K562 (cell line): ENCODE data around the gene PARD3B. TPM values are rescaled to one million over a fixed set of nuclear protein-coding genes. Genes with fewer than 3 reads are reported as not detected.

Source experiments
- ATAC-seq: fragments of 200-7000 bp; cut with Tn5 transposase; 3 replicates; pipeline ENCODE4 v1.9.1; 2020; ENCODE audit warnings: moderate library complexity
- BruUV-seq: library from RNA; stranded (reverse); fragments of 400-500 nt; replicated peaks from 2 replicates; lab custom pipeline; 2021; lab: Mats Ljungman, UMichigan
- CTCF ChIA-PET: fragments of 300-600 bp; formaldehyde crosslinking; extraction: SDS; loops from one replicate; lab custom pipeline; 2021; ENCODE audit warnings: low intra/inter-chr PET ratio; lab: Yijun Ruan, JAX
- POLR2A ChIA-PET: fragments of 300-600, 350-650 bp; sonication (Branson Sonifier 250); formaldehyde crosslinking; extraction: SDS; loops from one replicate; lab custom pipeline; 2021; ENCODE audit warnings: antibody characterized with exemption, inconsistent platforms; lab: Yijun Ruan, JAX
- DNase-seq, 4 experiments: peaks; one replicate each; pipeline versions ENCODE4 v3.0.0 to v3.0.0-alpha.2; 2011 to 2018; ENCODE audit warnings: low spot score in 3 of 4, mixed read lengths in 3 of 4; ENCODE audit errors: extremely low read depth in 1 of 4
- FAIRE-seq: peaks from 2 replicates; lab custom pipeline; 2011; peaks lifted over from hg19 to GRCh38; lab: Jason Lieb, UNC
- H2AFZ ChIP-seq: 2 replicates; pipeline ENCODE4 v1.6.0; 2011; ENCODE audit warnings: low read depth, low read length, control low read depth, inconsistent platforms
- H3K27ac ChIP-seq: fragments of 200-600 bp; 3 replicates; pipeline ENCODE4 v1.8.0; 2011; ENCODE audit warnings: low read depth, mild to moderate bottlenecking, control low read depth, inconsistent platforms, low read length, moderate library complexity, mixed read lengths; ENCODE audit errors: extremely low read depth
- H3K27me3 ChIP-seq, 2 experiments: fragments of 300-600 bp in 1 of 2; 2 replicates in 1 of 2; 3 replicates in 1 of 2; pipeline versions ENCODE4 v1.6.0 to v1.8.0; 2011; ENCODE audit warnings: inconsistent platforms in 2 of 2, low read length in 2 of 2, mild to moderate bottlenecking in 1 of 2, mixed read lengths in 1 of 2, moderate library complexity in 1 of 2; ENCODE audit not compliant: control insufficient read depth in 2 of 2, insufficient read depth in 2 of 2
- H3K36me3 ChIP-seq: fragments of 300-600 bp; 3 replicates; pipeline ENCODE4 v1.8.0; 2011; ENCODE audit warnings: mild to moderate bottlenecking, low read length, inconsistent platforms; ENCODE audit not compliant: control insufficient read depth, insufficient read depth
- H3K4me1 ChIP-seq, 2 experiments: fragments of 200-600 bp in 1 of 2; replicated peaks in 1 of 2; 2 replicates in 1 of 2; 3 replicates in 1 of 2; pipeline versions ENCODE4 v1.5.1 to v1.8.0; 2011; ENCODE audit warnings: inconsistent platforms in 2 of 2, low read length in 2 of 2, mild to moderate bottlenecking in 1 of 2, mixed read lengths in 1 of 2, moderate library complexity in 1 of 2; ENCODE audit not compliant: control insufficient read depth in 2 of 2, insufficient read depth in 2 of 2
- H3K4me2 ChIP-seq: 2 replicates; pipeline ENCODE4 v1.6.1; 2011; ENCODE audit warnings: low read length, control low read depth, inconsistent platforms, mixed read lengths; ENCODE audit not compliant: insufficient read depth
- H3K4me3 ChIP-seq: fragments of 200-600 bp; sonication (generic), shearing (Covaris generic); 2 replicates; pipeline ENCODE4 v1.5.1; 2016; ENCODE audit warnings: control low read depth, inconsistent platforms
- H3K79me2 ChIP-seq: fragments of 200-600 bp; 3 replicates; pipeline ENCODE4 v1.8.0; 2011; ENCODE audit warnings: low read length, inconsistent platforms; ENCODE audit not compliant: control insufficient read depth, insufficient read depth
- H3K9ac ChIP-seq, 2 experiments: 2 replicates each; pipeline versions ENCODE4 v1.6.0 to v1.6.1; 2011; ENCODE audit warnings: low read depth in 2 of 2, low read length in 2 of 2, control low read depth in 1 of 2, inconsistent platforms in 1 of 2, mild to moderate bottlenecking in 1 of 2, mixed read lengths in 1 of 2; ENCODE audit not compliant: insufficient read depth in 1 of 2
- H3K9me1 ChIP-seq: one replicate; pipeline ENCODE4 v1.6.0; 2011; ENCODE audit warnings: inconsistent platforms, mild to moderate bottlenecking, low read length, moderate library complexity; ENCODE audit not compliant: control insufficient read depth, insufficient read depth
- H3K9me3 ChIP-seq: replicated peaks from 2 replicates; pipeline ENCODE4 v1.5.1; 2011; ENCODE audit warnings: low read depth, low read length, inconsistent platforms; ENCODE audit not compliant: control insufficient read depth, insufficient read depth
- H4K20me1 ChIP-seq: replicated peaks from 2 replicates; pipeline ENCODE4 v1.6.1; 2011; ENCODE audit warnings: low read length, inconsistent platforms, mixed read lengths; ENCODE audit not compliant: control insufficient read depth, insufficient read depth
- BRD9 ChIP-seq: fragments of 450-650 bp; IDR thresholded peaks from 2 replicates; pipeline ENCODE4 v1.6.1; 2018; ENCODE audit warnings: low read depth; ENCODE audit not compliant: partially characterized antibody
- C11orf30 ChIP-seq: fragments of 450-650 bp; IDR thresholded peaks from 2 replicates; pipeline ENCODE4 v1.6.1; 2016; ENCODE audit warnings: low read depth, mild to moderate bottlenecking
- ELK3 ChIP-seq: fragments of 450-650 bp; formaldehyde crosslinking; IDR thresholded peaks from 2 replicates; pipeline ENCODE4 v1.4.0; 2020; ENCODE audit warnings: mild to moderate bottlenecking
- EZH2 ChIP-seq: IDR thresholded peaks from 2 replicates; pipeline ENCODE4 v1.6.1; 2012; ENCODE audit warnings: low read depth, mild to moderate bottlenecking, inconsistent platforms, low read length, borderline replicate concordance
- FOXJ2 ChIP-seq: fragments of 200-800 bp; sonication (Bioruptor generic); IDR thresholded peaks from 2 replicates; pipeline ENCODE4 v1.6.1; 2016; ENCODE audit warnings: missing genetic modification characterization, missing compliant biosample characterization
- HNRNPK ChIP-seq: fragments of 200-400 bp; formaldehyde crosslinking; IDR thresholded peaks from one replicate; pipeline ENCODE4 v1.6.1; 2018; ENCODE audit warnings: mild to moderate bottlenecking, low read depth, low read length; ENCODE audit not compliant: poor library complexity, severe bottlenecking
- LARP7 ChIP-seq: fragments of 450-650 bp; IDR thresholded peaks from 2 replicates; pipeline ENCODE4 v1.6.1; 2016
- SRSF1 ChIP-seq: fragments of 200-400 bp; formaldehyde crosslinking; IDR thresholded peaks from 2 replicates; pipeline ENCODE4 v1.6.1; 2017; ENCODE audit warnings: mild to moderate bottlenecking, low read depth, low read length, moderate library complexity
- SRSF7 ChIP-seq: fragments of 200-400 bp; formaldehyde crosslinking; optimal IDR thresholded peaks from 2 replicates; pipeline ENCODE3; 2017; ENCODE audit warnings: mild to moderate bottlenecking, low read depth, low read length
- TCF15 ChIP-seq: fragments of 250-450 bp; sonication (Bioruptor Pico); IDR thresholded peaks from 2 replicates; pipeline ENCODE4 v1.8.0; 2022; ENCODE audit warnings: moderate library complexity, mild to moderate bottlenecking, inconsistent platforms
- TCF7L2 ChIP-seq: fragments of 150-350 bp; IDR thresholded peaks from 2 replicates; pipeline ENCODE4 v1.6.1; 2016; ENCODE audit warnings: low read depth, mild to moderate bottlenecking, low read length, moderate library complexity
- XRCC3 ChIP-seq: fragments of 450-650 bp; IDR thresholded peaks from 2 replicates; pipeline ENCODE4 v1.6.1; 2017; ENCODE audit warnings: mild to moderate bottlenecking, moderate library complexity
- ZBTB17 ChIP-seq: fragments of 450-650 bp; formaldehyde crosslinking; IDR thresholded peaks from 2 replicates; pipeline ENCODE4 v1.4.0; 2020; ENCODE audit warnings: mild to moderate bottlenecking
- ZEB2 ChIP-seq: fragments of 450-650 bp; IDR thresholded peaks from 2 replicates; pipeline ENCODE4 v1.6.1; 2016
- ZNF384 ChIP-seq: IDR thresholded peaks from 2 replicates; pipeline ENCODE4 v1.6.1; 2012; ENCODE audit warnings: low read depth, low read length, improper control_type of control experiment
- ZNF444 ChIP-seq: fragments of 250-450 bp; sonication (Bioruptor Pico); IDR thresholded peaks from 2 replicates; pipeline ENCODE4 v1.4.0; 2020; ENCODE audit warnings: mild to moderate bottlenecking, moderate library complexity
- ZNF592 ChIP-seq: fragments of 450-650 bp; IDR thresholded peaks from 2 replicates; pipeline ENCODE4 v1.6.1; 2017; ENCODE audit warnings: antibody characterized with exemption, mild to moderate bottlenecking
- ZSCAN32 ChIP-seq: fragments of 450-650 bp; formaldehyde crosslinking; IDR thresholded peaks from 2 replicates; pipeline ENCODE4 v1.4.0; 2020; ENCODE audit warnings: mild to moderate bottlenecking, moderate library complexity
- whole genome bisulfite sequencing: fragments of 100-300 bp; shearing (Covaris generic); methylation state at CpG from one replicate; pipeline ENCODE4 v1.1.6; 2016; ENCODE audit warnings: low coverage, mixed read lengths; ENCODE audit not compliant: insufficient coverage; ENCODE audit errors: missing lambda C conversion rate; 5-methylcytosine and 5-hydroxymethylcytosine counted together
- in situ Hi-C: fragments of 300-500 bp; cut with MboI; formaldehyde crosslinking; loops from 4 replicates; pipeline ENCODE4 v1.15.0; 2018; ENCODE audit warnings: inconsistent platforms, mixed read lengths
- intact Hi-C: fragments of 100-400 bp; cut with micrococcal nuclease; formaldehyde crosslinking; loops from 2 replicates; pipeline ENCODE4 v1.14.2; 2022
- polyA plus RNA-seq, 8 experiments: library from polyadenylated mRNA; depleted of rRNA in 4 of 8; stranded (reverse) in 5 of 8; unstranded in 3 of 8; fragments of >200 nt; fragmentation: Nextera tagmentation in 2 of 8; fragmentation: Illumina TruSeq in 1 of 8; extraction: Ambion mirVana in 2 of 8; extraction: Trizol in 1 of 8; gene quantifications; 2 replicates each; pipeline versions ENCODE4 v1.2.1 to v1.2.3, GENCODE V29; 2011 to 2014; ENCODE audit warnings: inconsistent platforms in 1 of 8, missing spikeins in 1 of 8
- total RNA-seq, 7 experiments: library from RNA; depleted of rRNA in 6 of 7; stranded (reverse); fragments of >200 nt in 6 of 7; fragmentation: Illumina TruSeq in 2 of 7; extraction: Trizol in 2 of 7; gene quantifications; 2 replicates each; pipeline versions ENCODE4 v1.2.1 to v1.2.3, GENCODE V29; 2011 to 2021; ENCODE audit warnings: low replicate concordance in 1 of 7

The PARD3B gene
- total and polyA plus RNA-seq, 9 of the 15 experiments (the other 6 are each of a cell fraction or from before 2014, with no cell fraction given) = 0.15 to 3.0 (median 1.1) TPM

- CTCF ChIA-PET = no interaction called here
- in situ Hi-C loops = no loop called here
- BruUV-seq = no TSS peak
Observed at GRCh38 chr2:204948822-204949221, 403.5 kb downstream of the PARD3B start.

More at GRCh38 chr2:204948822-204949221, 403.5 kb downstream of the PARD3B start:
- Histone ChIP-seq H3K4me2 (no peak overlapping the region), H4K20me1 (no peaks in the 10 kb centered on the region), H3K4me1 (no peaks in the 10 kb centered on the region), H3K36me3 (no peaks in the 10 kb centered on the region), H3K27me3 (no peaks in the 10 kb centered on the region), H2AFZ (no peak overlapping the region), H3K27ac (no peak overlapping the region), H3K9ac (no peak overlapping the region), H3K79me2 (no peaks in the 10 kb centered on the region), H3K9me1 (no peaks in the 10 kb centered on the region), H3K9me3 (no peaks in the 10 kb centered on the region), H3K4me3 (no peak overlapping the region)
- ATAC-seq = no peak
- intact Hi-C loops = no loop called here
- no peak for TF ChIP-seq EZH2
- no peak for TF ChIP-seq LARP7
- no peak for TF ChIP-seq ZBTB17 (CRISPR knock-in tag)
- TF ChIP-seq XRCC3 = no peak
- no peak for TF ChIP-seq ELK3 (CRISPR knock-in tag)
- no peak for TF ChIP-seq FOXJ2
- no peak for TF ChIP-seq ZNF444 (CRISPR knock-in tag)
- TF ChIP-seq HNRNPK = no peak
- TF ChIP-seq ZSCAN32 (CRISPR knock-in tag) = no peak
- TF ChIP-seq SRSF1 = no peak
- TF ChIP-seq ZNF592 = no peak
- TF ChIP-seq BRD9 = no peak
- no peak for TF ChIP-seq ZEB2
- TF ChIP-seq TCF15 (CRISPR knock-in tag) = no peak
- TF ChIP-seq SRSF7 = no peak
- TF ChIP-seq ZNF384 = no peak
- no peak for TF ChIP-seq C11orf30
- no peak for TF ChIP-seq TCF7L2
- POLR2A ChIA-PET = no interaction called here
- 58% methylated on average over 1 of the region's 1 CpG for WGBS
- DNase-seq = no peak
- no peak for FAIRE-seq
